PC-9 (cell line): ENCODE results near the gene FBLN2. TPM values are rescaled to one million over a fixed set of nuclear protein-coding genes. Genes with fewer than 3 reads are reported as not detected.

Source experiments
- BruUV-seq: library from RNA; stranded (reverse); fragments of 400-500 nt; replicated peaks from 2 replicates; lab custom pipeline; 2021; lab: Mats Ljungman, UMichigan
- CTCF ChIA-PET: fragments of 300-600 bp; sonication (Branson Sonifier 250); formaldehyde crosslinking; loops from one replicate; lab custom pipeline; 2022; ENCODE audit warnings: antibody characterized with exemption; lab: Charles Lee
- POLR2A ChIA-PET: fragments of 300-600 bp; sonication (Branson Sonifier 250); formaldehyde crosslinking; loops from one replicate; lab custom pipeline; 2022; ENCODE audit warnings: antibody characterized with exemption; ENCODE audit not compliant: unreplicated experiment; lab: Charles Lee
- DNase-seq, 2 experiments: peaks; one replicate each; pipeline versions ENCODE4 v3.0.0 to v3.0.0-alpha.2; 2015 to 2022; ENCODE audit warnings: mixed read lengths in 1 of 2
- H2AFZ ChIP-seq: fragments of 200-600 bp; sonication (generic); 2 replicates; pipeline ENCODE4 v1.8.1; 2017; ENCODE audit warnings: antibody characterized with exemption
- H3F3A ChIP-seq: fragments of 200-600 bp; sonication (generic); 2 replicates; pipeline ENCODE4 v1.8.1; 2017; ENCODE audit warnings: antibody characterized with exemption, mild to moderate bottlenecking, low read depth; ENCODE audit not compliant: insufficient read depth
- H3K27ac ChIP-seq: fragments of 200-600 bp; sonication (generic); 2 replicates; pipeline ENCODE4 v1.6.1; 2016; ENCODE audit warnings: mixed run types
- H3K27me3 ChIP-seq: fragments of 200-600 bp; sonication (generic); 2 replicates; pipeline ENCODE4 v1.6.1; 2016; ENCODE audit warnings: low read depth, mixed run types; ENCODE audit not compliant: insufficient read depth
- H3K36me3 ChIP-seq: fragments of 200-600 bp; sonication (generic); 2 replicates; pipeline ENCODE4 v1.6.1; 2016; ENCODE audit warnings: low read depth, mixed run types
- H3K4me1 ChIP-seq: fragments of 200-600 bp; sonication (generic); replicated peaks from 2 replicates; pipeline ENCODE4 v1.6.1; 2016; ENCODE audit warnings: mixed run types; ENCODE audit not compliant: insufficient read depth
- H3K4me2 ChIP-seq: fragments of 200-600 bp; sonication (generic); 2 replicates; pipeline ENCODE4 v1.6.1; 2017; ENCODE audit warnings: mixed run types
- H3K4me3 ChIP-seq: fragments of 200-600 bp; sonication (generic); 2 replicates; pipeline ENCODE4 v1.6.1; 2016; ENCODE audit warnings: mixed run types
- H3K79me2 ChIP-seq: fragments of 200-600 bp; sonication (generic); 2 replicates; pipeline ENCODE4 v1.6.1; 2017; ENCODE audit warnings: low read depth, mixed run types
- H3K9me2 ChIP-seq: fragments of 200-600 bp; sonication (generic); 2 replicates; pipeline ENCODE4 v1.8.1; 2017; ENCODE audit warnings: mild to moderate bottlenecking; ENCODE audit not compliant: insufficient read depth
- H3K9me3 ChIP-seq: fragments of 200-600 bp; sonication (generic); 2 replicates; pipeline ENCODE4 v1.8.1; 2016; ENCODE audit warnings: low read depth; ENCODE audit not compliant: insufficient read depth
- H4K20me1 ChIP-seq: fragments of 200-600 bp; sonication (generic); 2 replicates; pipeline ENCODE4 v1.8.1; 2017; ENCODE audit not compliant: insufficient read depth
- EZH2 ChIP-seq: fragments of 200-600 bp; sonication (generic); IDR thresholded peaks from 2 replicates; pipeline ENCODE4 v1.8.0; 2017; ENCODE audit warnings: antibody characterized with exemption, low read depth
- intact Hi-C: fragments of 100-400 bp; cut with micrococcal nuclease; formaldehyde crosslinking; loops from one replicate; pipeline ENCODE4 v1.10.0; 2022; ENCODE audit not compliant: unreplicated experiment
- total RNA-seq: library from RNA; stranded (reverse); gene quantifications from 2 replicates; pipeline ENCODE4 v1.2.3, GENCODE V29; 2021
- TF ChIP-seq, protein P1 (sequence below): fragments of 200-600 bp; sonication (generic); conservative IDR thresholded peaks from 2 replicates; pipeline ENCODE4 v1.6.1; 2017; ENCODE audit warnings: mixed run types, antibody characterized with exemption, mild to moderate bottlenecking, moderate library complexity

Gene FBLN2
- total RNA-seq, 1 experiment from 2014 or later: 0.57 TPM

DNA sequence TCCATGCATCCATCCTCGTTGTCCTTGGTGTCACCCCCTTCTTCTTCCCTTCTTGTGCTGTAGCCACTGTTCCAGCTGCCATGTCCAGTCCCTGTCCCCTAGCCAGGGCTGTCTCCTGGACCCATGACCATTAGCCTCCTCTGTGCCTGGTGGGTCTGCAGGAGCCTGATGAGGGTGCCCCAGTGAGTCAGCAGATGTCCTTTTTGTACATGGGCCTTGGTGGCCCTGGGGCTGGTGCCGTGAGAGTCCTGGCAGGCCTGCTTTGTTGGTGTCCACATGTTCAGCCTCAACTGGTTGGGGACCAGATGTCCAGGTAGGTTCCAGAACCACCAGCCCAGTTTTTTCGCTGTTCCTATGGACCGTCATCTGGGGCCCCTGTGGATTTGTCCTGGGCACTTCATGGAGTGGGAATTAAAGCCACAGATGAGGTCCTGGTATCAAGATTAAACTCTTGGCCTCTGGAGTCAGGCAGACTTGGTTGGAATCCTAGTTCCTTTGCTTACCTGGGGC lies 66.1 kb downstream of the FBLN2 start:
- H3K27me3 ChIP-seq: peaks cover 8% of the 10 kb centered on the region; the same call in 1 of the 2 replicates
- H3F3A ChIP-seq: no peaks in the 10 kb centered on the region
- H3K27ac ChIP-seq: no peak overlapping the region
- H3K36me3 ChIP-seq: no peaks in the 10 kb centered on the region
- H3K79me2 ChIP-seq: no peaks in the 10 kb centered on the region
- H2AFZ ChIP-seq: no peak overlapping the region
- ChIA-PET CTCF (no interaction called here), POLR2A (no interaction called here)
- H3K4me3 ChIP-seq: no peak overlapping the region
- intact Hi-C loops: no loop called here
- no peaks in the 10 kb centered on the region for H3K9me3 ChIP-seq
- no peaks in the 10 kb centered on the region for H3K9me2 ChIP-seq
- no TSS peak for BruUV-seq
- no peaks in the 10 kb centered on the region for H4K20me1 ChIP-seq
- TF ChIP-seq, protein P1, sequence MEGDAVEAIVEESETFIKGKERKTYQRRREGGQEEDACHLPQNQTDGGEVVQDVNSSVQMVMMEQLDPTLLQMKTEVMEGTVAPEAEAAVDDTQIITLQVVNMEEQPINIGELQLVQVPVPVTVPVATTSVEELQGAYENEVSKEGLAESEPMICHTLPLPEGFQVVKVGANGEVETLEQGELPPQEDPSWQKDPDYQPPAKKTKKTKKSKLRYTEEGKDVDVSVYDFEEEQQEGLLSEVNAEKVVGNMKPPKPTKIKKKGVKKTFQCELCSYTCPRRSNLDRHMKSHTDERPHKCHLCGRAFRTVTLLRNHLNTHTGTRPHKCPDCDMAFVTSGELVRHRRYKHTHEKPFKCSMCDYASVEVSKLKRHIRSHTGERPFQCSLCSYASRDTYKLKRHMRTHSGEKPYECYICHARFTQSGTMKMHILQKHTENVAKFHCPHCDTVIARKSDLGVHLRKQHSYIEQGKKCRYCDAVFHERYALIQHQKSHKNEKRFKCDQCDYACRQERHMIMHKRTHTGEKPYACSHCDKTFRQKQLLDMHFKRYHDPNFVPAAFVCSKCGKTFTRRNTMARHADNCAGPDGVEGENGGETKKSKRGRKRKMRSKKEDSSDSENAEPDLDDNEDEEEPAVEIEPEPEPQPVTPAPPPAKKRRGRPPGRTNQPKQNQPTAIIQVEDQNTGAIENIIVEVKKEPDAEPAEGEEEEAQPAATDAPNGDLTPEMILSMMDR: no peak
- no peak for TF ChIP-seq EZH2
- DNase-seq: no peak
- H3K4me2 ChIP-seq: no peak overlapping the region
- H3K4me1 ChIP-seq: no peaks in the 10 kb centered on the region

GRCh38 chr3:13616359-13616758 lies 67.4 kb downstream of the FBLN2 start:
- Histone ChIP-seq H3K4me2 (no peak overlapping the region), H2AFZ (no peak overlapping the region), H3K27me3 (peaks cover 8% of the 10 kb centered on the region; the same call in 1 of the 2 replicates), H4K20me1 (no peaks in the 10 kb centered on the region), H3K36me3 (no peaks in the 10 kb centered on the region), H3K4me1 (no peaks in the 10 kb centered on the region), H3K9me3 (no peaks in the 10 kb centered on the region), H3K79me2 (no peaks in the 10 kb centered on the region), H3F3A (no peaks in the 10 kb centered on the region), H3K4me3 (no peak overlapping the region), H3K27ac (no peak overlapping the region), H3K9me2 (no peaks in the 10 kb centered on the region)
- ChIA-PET POLR2A (no interaction called here), CTCF (no interaction called here)
- no peak for DNase-seq
- intact Hi-C loops: no loop called here
- TF ChIP-seq, protein P1: no peak
- no peak for TF ChIP-seq EZH2
- BruUV-seq: no TSS peak

DNA sequence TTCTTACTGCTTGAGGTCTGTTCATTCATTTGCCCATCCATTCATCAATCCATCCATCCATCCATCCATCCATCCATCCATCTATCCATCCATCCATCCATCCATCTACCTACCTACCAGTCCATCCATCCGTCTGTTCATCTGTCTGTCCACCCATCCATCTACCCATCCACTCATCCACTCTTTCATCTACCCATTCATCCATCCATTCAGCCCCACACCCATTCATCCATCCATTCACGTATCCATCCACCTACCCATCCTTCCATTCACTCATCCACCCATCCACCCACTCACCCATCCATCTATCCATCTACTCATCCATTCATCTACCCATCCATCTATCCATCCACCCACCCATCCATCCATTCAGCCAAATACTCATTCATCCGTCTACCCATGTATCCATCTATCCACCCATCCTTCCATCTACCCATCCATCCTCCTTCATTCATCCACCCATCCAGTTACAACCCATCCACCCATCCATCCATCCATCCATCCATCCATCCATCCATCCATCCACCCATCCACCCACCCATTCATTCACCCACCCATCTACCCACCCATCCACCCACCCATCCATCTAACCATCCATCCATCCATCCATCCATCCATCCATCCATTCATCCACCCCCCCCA lies 68.3 kb downstream of the FBLN2 start:
- Histone ChIP-seq H3K4me2 (no peak overlapping the region), H3K27ac (no peak overlapping the region), H4K20me1 (no peaks in the 10 kb centered on the region), H3K9me2 (no peaks in the 10 kb centered on the region), H3K27me3 (peaks cover 8% of the 10 kb centered on the region; the same call in 1 of the 2 replicates), H3K36me3 (no peaks in the 10 kb centered on the region), H3K79me2 (no peaks in the 10 kb centered on the region), H3K4me3 (no peak overlapping the region), H2AFZ (no peak overlapping the region), H3F3A (no peaks in the 10 kb centered on the region), H3K4me1 (no peaks in the 10 kb centered on the region), H3K9me3 (no peaks in the 10 kb centered on the region)
- no peak for DNase-seq
- BruUV-seq: no TSS peak
- ChIA-PET CTCF (no interaction called here), POLR2A (no interaction called here)
- no peak for TF ChIP-seq EZH2
- TF ChIP-seq, protein P1: no peak
- intact Hi-C loops: no loop called here
